ENCODE measurements around the gene ACSL3. TPM values are rescaled to one million over a fixed set of nuclear protein-coding genes. Genes with fewer than 3 reads are reported as not detected.

ACSL3 gene
- total and polyA plus RNA-seq, 3 experiments from 2014 or later = 27.7 to 41.4 (median 38.6) TPM

- POLR2A ChIA-PET = no interaction called here
- DNase-seq = peak; percentile 24 to 54 (median 42)
- no peak overlapping the region for H3K4me3 ChIP-seq (ENCODE audit: low read length)
- H3K4me1 ChIP-seq (ENCODE audit: insufficient read depth, low read length) = no peaks in the 10 kb centered on the region
- H3K27me3 ChIP-seq (ENCODE audit: insufficient read depth, low read length, poor library complexity, severe bottlenecking) = no peaks in the 10 kb centered on the region
- no peak overlapping the region for H3K27ac ChIP-seq (ENCODE audit: low read depth, low read length)
- CTCF ChIA-PET = interaction anchor here (0.7 to 1.3 kb wide), 6 partner anchors 8 to 232 kb away, joined by 3 to 6 read pairs (median 4); no protein-coding TSS in a partner anchor
- Mint-ChIP-seq H3K4me1 (peaks cover 0 to 8% (median 0%) of the 10 kb centered on the region in 3 donors), H3K9me3 (peaks cover 10 to 21% (median 13%) of the 10 kb centered on the region in 5 donors), H3K27me3 (no peaks in the 10 kb centered on the region), H3K4me3 (no peak overlapping the region), H3K36me3 (peaks cover 33 to 55% (median 38%) of the 10 kb centered on the region in 3 donors), H3K27ac (no peak overlapping the region)
- peaks cover 5% of the 10 kb centered on the region for H3K36me3 ChIP-seq (ENCODE audit: insufficient read depth, low read length)
- H3K9me3 ChIP-seq (ENCODE audit: low read length) = no peaks in the 10 kb centered on the region
Measured at GRCh38 chr2:222939208-222939856, 78.5 kb downstream of the ACSL3 start.

- Histone ChIP-seq H3K9me3 (ENCODE audit: low read length) (no peaks in the 10 kb centered on the region), H3K4me1 (ENCODE audit: insufficient read depth, low read length) (no peaks in the 10 kb centered on the region), H3K27ac (ENCODE audit: low read depth, low read length) (no peak overlapping the region), H3K27me3 (ENCODE audit: insufficient read depth, low read length, poor library complexity, severe bottlenecking) (no peaks in the 10 kb centered on the region), H3K36me3 (ENCODE audit: insufficient read depth, low read length) (no peaks in the 10 kb centered on the region), H3K4me3 (ENCODE audit: low read length) (no peak overlapping the region)
- Mint-ChIP-seq H3K36me3 (peaks cover 28 to 48% (median 32%) of the 10 kb centered on the region in 3 donors), H3K27me3 (no peaks in the 10 kb centered on the region), H3K27ac (no peak overlapping the region), H3K4me1 (peaks cover 0 to 8% (median 0%) of the 10 kb centered on the region in 3 donors), H3K4me3 (no peak overlapping the region), H3K9me3 (peaks cover 10 to 21% (median 13%) of the 10 kb centered on the region in 5 donors)
- no peak for DNase-seq
- POLR2A ChIA-PET = no interaction called here
- CTCF ChIA-PET = interaction anchor here (1.3 kb wide), 2 partner anchors 9 to 151 kb away, joined by 4 to 6 read pairs; no protein-coding TSS in a partner anchor
Measured at GRCh38 chr2:222939979-222940378, 79.1 kb downstream of the ACSL3 start.

DNA sequence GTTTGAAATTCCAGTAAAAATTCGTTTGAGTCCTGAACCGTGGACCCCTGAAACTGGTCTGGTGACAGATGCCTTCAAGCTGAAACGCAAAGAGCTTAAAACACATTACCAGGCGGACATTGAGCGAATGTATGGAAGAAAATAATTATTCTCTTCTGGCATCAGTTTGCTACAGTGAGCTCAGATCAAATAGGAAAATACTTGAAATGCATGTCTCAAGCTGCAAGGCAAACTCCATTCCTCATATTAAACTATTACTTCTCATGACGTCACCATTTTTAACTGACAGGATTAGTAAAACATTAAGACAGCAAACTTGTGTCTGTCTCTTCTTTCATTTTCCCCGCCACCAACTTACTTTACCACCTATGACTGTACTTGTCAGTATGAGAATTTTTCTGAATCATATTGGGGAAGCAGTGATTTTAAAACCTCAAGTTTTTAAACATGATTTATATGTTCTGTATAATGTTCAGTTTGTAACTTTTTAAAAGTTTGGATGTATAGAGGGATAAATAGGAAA is 80.7 kb downstream of the ACSL3 start:
- DNase-seq = no peak
- H3K4me1 Mint-ChIP-seq = peaks cover 0 to 8% (median 0%) of the 10 kb centered on the region in 3 donors
- no peaks in the 10 kb centered on the region for H3K36me3 ChIP-seq (ENCODE audit: insufficient read depth, low read length)

DNA sequence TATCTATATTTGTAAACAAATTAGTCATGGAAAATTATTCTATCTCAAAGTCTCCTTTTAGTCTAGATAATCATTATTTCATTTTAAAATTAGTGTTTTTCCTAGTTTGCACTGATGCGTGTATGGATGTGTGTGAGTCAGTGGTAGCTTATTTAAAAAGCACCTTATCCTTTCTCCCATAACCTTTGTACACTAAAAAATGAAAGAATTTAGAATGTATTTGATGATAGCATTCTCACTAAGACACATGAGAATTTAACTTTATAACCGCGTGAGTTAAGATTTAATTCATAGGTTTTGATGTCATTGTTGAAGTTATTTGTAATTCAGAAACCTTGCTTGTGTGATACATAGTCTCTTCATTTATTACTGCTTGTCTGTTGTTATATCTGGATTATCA is 81.7 kb downstream of the ACSL3 start:
- CTCF ChIA-PET = no interaction called here
- POLR2A ChIA-PET = no interaction called here
- H3K4me3 ChIP-seq (ENCODE audit: low read length) = no peak overlapping the region
- Mint-ChIP-seq H3K36me3 (peaks cover 10 to 25% (median 11%) of the 10 kb centered on the region in 3 donors), H3K4me3 (no peak overlapping the region), H3K9me3 (peaks cover 4 to 10% (median 5%) of the 10 kb centered on the region in 5 donors), H3K27ac (no peak overlapping the region), H3K27me3 (no peaks in the 10 kb centered on the region), H3K4me1 (peaks cover 0 to 8% (median 0%) of the 10 kb centered on the region in 3 donors)
- H3K36me3 ChIP-seq (ENCODE audit: insufficient read depth, low read length) = no peaks in the 10 kb centered on the region
- no peaks in the 10 kb centered on the region for H3K9me3 ChIP-seq (ENCODE audit: low read length)
- no peaks in the 10 kb centered on the region for H3K27me3 ChIP-seq (ENCODE audit: insufficient read depth, low read length, poor library complexity, severe bottlenecking)
- DNase-seq = no peak
- no peak overlapping the region for H3K27ac ChIP-seq (ENCODE audit: low read depth, low read length)
- no peaks in the 10 kb centered on the region for H3K4me1 ChIP-seq (ENCODE audit: insufficient read depth, low read length)

More for the DNA sequence above, 80.7 kb downstream of the ACSL3 start:
- Mint-ChIP-seq H3K4me3 (no peak overlapping the region), H3K9me3 (peaks cover 9 to 20% (median 12%) of the 10 kb centered on the region in 5 donors), H3K27ac (no peak overlapping the region), H3K36me3 (peaks cover 19 to 35% (median 20%) of the 10 kb centered on the region in 3 donors), H3K27me3 (no peaks in the 10 kb centered on the region)
- Histone ChIP-seq H3K9me3 (ENCODE audit: low read length) (no peaks in the 10 kb centered on the region), H3K4me3 (ENCODE audit: low read length) (no peak overlapping the region), H3K27ac (ENCODE audit: low read depth, low read length) (no peak overlapping the region), H3K27me3 (ENCODE audit: insufficient read depth, low read length, poor library complexity, severe bottlenecking) (no peaks in the 10 kb centered on the region), H3K4me1 (ENCODE audit: insufficient read depth, low read length) (no peaks in the 10 kb centered on the region)
- POLR2A ChIA-PET = no interaction called here
- CTCF ChIA-PET = no interaction called here

DNA sequence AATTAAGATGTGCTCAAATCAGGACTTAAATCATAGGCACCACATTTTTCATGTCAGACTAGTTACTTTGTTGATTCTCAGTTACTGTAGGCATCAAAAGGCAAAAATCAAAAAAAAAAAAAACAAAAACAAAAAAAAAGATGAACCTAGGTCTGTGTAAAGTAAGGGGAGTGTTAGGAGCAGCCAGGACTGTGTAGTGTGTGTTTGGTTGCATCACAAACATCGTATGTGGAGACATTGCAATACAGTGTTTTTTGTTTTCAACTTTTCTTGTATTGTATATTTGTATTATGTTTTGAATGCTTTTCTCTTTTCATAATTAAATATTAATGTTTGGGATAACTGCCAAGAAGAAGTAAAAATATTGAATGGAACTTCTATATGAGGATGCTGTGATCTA is 82.1 kb downstream of the ACSL3 start:
- H3K9me3 Mint-ChIP-seq = peaks cover under 1 to 7% (median 4%) of the 10 kb centered on the region in 5 donors
- H3K4me3 Mint-ChIP-seq = no peak overlapping the region
- H3K36me3 Mint-ChIP-seq = peaks cover 6 to 23% (median 8%) of the 10 kb centered on the region in 3 donors
- peak overlapping the region in 1 of 8 donors; percentile 19 for H3K27ac Mint-ChIP-seq
- no peaks in the 10 kb centered on the region for H3K27me3 Mint-ChIP-seq
- no peaks in the 10 kb centered on the region for H3K27me3 ChIP-seq (ENCODE audit: insufficient read depth, low read length, poor library complexity, severe bottlenecking)
- DNase-seq = no peak
- no peak overlapping the region for H3K4me3 ChIP-seq (ENCODE audit: low read length)
- no peaks in the 10 kb centered on the region for H3K9me3 ChIP-seq (ENCODE audit: low read length)
- no peaks in the 10 kb centered on the region for H3K36me3 ChIP-seq (ENCODE audit: insufficient read depth, low read length)
- peaks cover 0 to 8% (median 0%) of the 10 kb centered on the region in 3 donors for H3K4me1 Mint-ChIP-seq
- H3K27ac ChIP-seq (ENCODE audit: low read depth, low read length) = no peak overlapping the region
- H3K4me1 ChIP-seq (ENCODE audit: insufficient read depth, low read length) = no peaks in the 10 kb centered on the region
- ChIA-PET POLR2A (no interaction called here), CTCF (no interaction called here)

GRCh38 chr2:222943820-222944219 is 83.0 kb downstream of the ACSL3 start:
- peaks cover 0 to 8% (median 0%) of the 10 kb centered on the region in 3 donors for H3K4me1 Mint-ChIP-seq
- H3K27ac ChIP-seq (ENCODE audit: low read depth, low read length) = no peak overlapping the region
- no peaks in the 10 kb centered on the region for H3K27me3 ChIP-seq (ENCODE audit: insufficient read depth, low read length, poor library complexity, severe bottlenecking)
- peaks cover 5 to 20% (median 8%) of the 10 kb centered on the region in 3 donors for H3K36me3 Mint-ChIP-seq
- H3K36me3 ChIP-seq (ENCODE audit: insufficient read depth, low read length) = no peaks in the 10 kb centered on the region
- no peak overlapping the region for H3K4me3 Mint-ChIP-seq
- H3K4me3 ChIP-seq (ENCODE audit: low read length) = no peak overlapping the region
- no peaks in the 10 kb centered on the region for H3K4me1 ChIP-seq (ENCODE audit: insufficient read depth, low read length)
- ChIA-PET POLR2A (no interaction called here), CTCF (no interaction called here)
- H3K27me3 Mint-ChIP-seq = no peaks in the 10 kb centered on the region
- no peak overlapping the region for H3K27ac Mint-ChIP-seq
- H3K9me3 ChIP-seq (ENCODE audit: low read length) = no peaks in the 10 kb centered on the region
- peaks cover 0 to 5% (median 4%) of the 10 kb centered on the region in 5 donors for H3K9me3 Mint-ChIP-seq
- DNase-seq = no peak

GRCh38 chr2:222944552-222944951 is 83.7 kb downstream of the ACSL3 start:
- Mint-ChIP-seq H3K27ac (peak overlapping the region in 1 of 8 donors; percentile 60), H3K4me3 (no peak overlapping the region), H3K27me3 (no peaks in the 10 kb centered on the region), H3K36me3 (peaks cover 0 to 14% (median 4%) of the 10 kb centered on the region in 3 donors), H3K4me1 (peaks cover 0 to 4% (median 0%) of the 10 kb centered on the region in 3 donors), H3K9me3 (no peaks in the 10 kb centered on the region)
- Histone ChIP-seq H3K27me3 (ENCODE audit: insufficient read depth, low read length, poor library complexity, severe bottlenecking) (no peaks in the 10 kb centered on the region), H3K27ac (ENCODE audit: low read depth, low read length) (no peak overlapping the region), H3K4me1 (ENCODE audit: insufficient read depth, low read length) (no peaks in the 10 kb centered on the region), H3K9me3 (ENCODE audit: low read length) (no peaks in the 10 kb centered on the region), H3K4me3 (ENCODE audit: low read length) (no peak overlapping the region), H3K36me3 (ENCODE audit: insufficient read depth, low read length) (no peaks in the 10 kb centered on the region)
- no peak for DNase-seq
- POLR2A ChIA-PET = no interaction called here
- CTCF ChIA-PET = no interaction called here

DNA sequence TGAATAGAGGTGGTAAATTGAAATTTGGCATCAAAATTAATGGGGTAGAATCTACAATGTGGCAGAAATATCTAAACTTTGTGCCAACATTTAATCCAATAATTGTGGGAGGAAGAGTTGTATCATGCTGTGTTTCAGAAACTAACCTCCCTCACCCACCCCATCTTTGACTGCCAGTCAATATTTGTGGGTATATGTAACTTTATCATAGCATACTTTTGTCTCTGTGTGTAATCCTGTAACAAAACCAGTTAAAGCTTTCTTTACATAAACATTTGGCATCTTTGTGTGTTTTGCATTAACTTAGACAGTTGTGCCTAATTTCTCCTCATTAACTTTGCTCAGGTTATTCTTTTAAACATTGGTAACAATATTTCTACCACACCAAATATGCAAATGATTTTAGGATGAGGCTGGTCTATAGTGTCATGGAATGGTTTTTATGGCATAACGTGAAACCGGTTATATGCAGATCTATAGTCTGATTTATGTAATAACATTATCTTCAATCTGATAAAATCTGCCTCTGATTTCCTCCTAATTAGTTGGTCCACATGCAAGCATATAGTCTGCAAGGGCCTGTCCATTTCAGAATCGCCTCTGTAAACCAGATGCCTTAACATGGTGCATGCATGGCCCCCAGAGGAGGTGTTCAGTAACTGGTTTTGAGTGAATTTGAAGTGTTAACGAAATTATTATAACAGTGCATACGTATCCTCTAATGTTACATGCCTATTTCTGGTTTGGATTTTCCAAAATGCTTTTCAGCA is 84.3 kb downstream of the ACSL3 start:
- H3K9me3 Mint-ChIP-seq = no peaks in the 10 kb centered on the region
- peak overlapping the region in 1 of 8 donors; percentile 60 for H3K27ac Mint-ChIP-seq
- no peak overlapping the region for H3K4me3 ChIP-seq (ENCODE audit: low read length)
- H3K27me3 Mint-ChIP-seq = no peaks in the 10 kb centered on the region
- H3K27ac ChIP-seq (ENCODE audit: low read depth, low read length) = no peak overlapping the region
- H3K4me1 ChIP-seq (ENCODE audit: insufficient read depth, low read length) = no peaks in the 10 kb centered on the region
- no peaks in the 10 kb centered on the region for H3K36me3 ChIP-seq (ENCODE audit: insufficient read depth, low read length)
- H3K4me1 Mint-ChIP-seq = peaks cover 0 to 4% (median 0%) of the 10 kb centered on the region in 3 donors
- peaks cover 0 to 12% (median 4%) of the 10 kb centered on the region in 3 donors for H3K36me3 Mint-ChIP-seq
- DNase-seq = no peak
- no peaks in the 10 kb centered on the region for H3K27me3 ChIP-seq (ENCODE audit: insufficient read depth, low read length, poor library complexity, severe bottlenecking)
- H3K9me3 ChIP-seq (ENCODE audit: low read length) = no peaks in the 10 kb centered on the region
- ChIA-PET CTCF (no interaction called here), POLR2A (no interaction called here)
- H3K4me3 Mint-ChIP-seq = no peak overlapping the region
